ENCODE data around the gene DNAL1. TPM values are rescaled to one million over a fixed set of nuclear protein-coding genes. Genes with fewer than 3 reads are reported as not detected.
"Not testable (repeated sequence)": the region's sequence is repeated elsewhere in the genome, so short reads cannot be mapped to it uniquely, and the experiment has no call there.

The DNAL1 gene
- total RNA-seq, 5 donors from 2014 or later (not counting 1 experiment from before 2014, with no cell fraction given), result 5.5 to 7.2 (median 6.2) TPM

GRCh38 chr14:73655851-73656250 is 11.1 kb downstream of the DNAL1 start:
- WGBS (ENCODE audit: insufficient coverage), result no CpG with 5 or more reads among the region's 1 CpG
- H3K4me1 ChIP-seq (ENCODE audit: control insufficient read depth in 1 of 2, extremely low read depth in 1 of 2, insufficient read depth in 2 of 2, low read length in 2 of 2), result no peaks in the 10 kb centered on the region
- no peak overlapping the region for H3K4me3 Mint-ChIP-seq
- no peaks in the 10 kb centered on the region for H3K4me1 Mint-ChIP-seq
- no peak overlapping the region for H3K27ac Mint-ChIP-seq
- H3K9me3 Mint-ChIP-seq, result no peaks in the 10 kb centered on the region
- CTCF ChIA-PET, result interaction anchor here in 1 of 2 donors (0.7 kb wide), 1 partner anchor 22 kb away, joined by 4 read pairs; no protein-coding TSS in a partner anchor
- DNase-seq, result no peak
- no peaks in the 10 kb centered on the region for H3K27me3 Mint-ChIP-seq
- POLR2A ChIA-PET, result no interaction called here
- no peak overlapping the region for H3K27ac ChIP-seq (ENCODE audit: low read length)
- H3K27me3 ChIP-seq (replicated peaks in 1 of 2; ENCODE audit: control insufficient read depth in 2 of 2, extremely low read depth in 1 of 2, insufficient read depth in 2 of 2, low read length in 1 of 2), result no peaks in the 10 kb centered on the region
- no peaks in the 10 kb centered on the region for H3K9me3 ChIP-seq
- peaks cover 33% of the 10 kb centered on the region for H3K36me3 Mint-ChIP-seq
- no peak for ATAC-seq (replicated peaks in 1 of 4)
- H3K36me3 ChIP-seq (ENCODE audit: control insufficient read depth in 2 of 2, extremely low read depth in 1 of 2, insufficient read depth in 1 of 2, low read length in 1 of 2), result peaks cover under 1 to 2% of the 10 kb centered on the region in 2 donors
- H3K4me3 ChIP-seq (ENCODE audit: control insufficient read depth in 1 of 2, extremely low read depth in 1 of 2, low read length in 1 of 2), result no peak overlapping the region

- H3K4me3 ChIP-seq (ENCODE audit: control insufficient read depth in 1 of 2, extremely low read depth in 1 of 2, low read length in 1 of 2); H3K27me3 Mint-ChIP-seq; H3K27me3 ChIP-seq (replicated peaks in 1 of 2; ENCODE audit: control insufficient read depth in 2 of 2, extremely low read depth in 1 of 2, insufficient read depth in 2 of 2, low read length in 1 of 2); POLR2A ChIA-PET; H3K9me3 ChIP-seq; DNase-seq; CTCF ChIA-PET; H3K4me3 Mint-ChIP-seq; H3K27ac ChIP-seq (ENCODE audit: low read length); ATAC-seq (replicated peaks in 1 of 4); H3K9me3 Mint-ChIP-seq; H3K27ac Mint-ChIP-seq; H3K4me1 ChIP-seq (ENCODE audit: control insufficient read depth in 1 of 2, extremely low read depth in 1 of 2, insufficient read depth in 2 of 2, low read length in 2 of 2); H3K4me1 Mint-ChIP-seq; H3K36me3 ChIP-seq (ENCODE audit: control insufficient read depth in 2 of 2, extremely low read depth in 1 of 2, insufficient read depth in 1 of 2, low read length in 1 of 2): not testable (repeated sequence)
- 100% methylated on average over 2 of the region's 11 CpGs for WGBS (ENCODE audit: insufficient coverage)
- peaks cover 28% of the 10 kb centered on the region for H3K36me3 Mint-ChIP-seq
Measured at GRCh38 chr14:73659202-73659601, 14.4 kb downstream of the DNAL1 start.

GRCh38 chr14:73660511-73660910 is 15.7 kb downstream of the DNAL1 start:
- Mint-ChIP-seq H3K4me1 (no peaks in the 10 kb centered on the region), H3K27me3 (no peaks in the 10 kb centered on the region), H3K9me3 (no peaks in the 10 kb centered on the region), H3K36me3 (peaks cover 26% of the 10 kb centered on the region), H3K4me3 (no peak overlapping the region), H3K27ac (no peak overlapping the region)
- Histone ChIP-seq H3K9me3 (no peaks in the 10 kb centered on the region), H3K4me1 (ENCODE audit: control insufficient read depth in 1 of 2, extremely low read depth in 1 of 2, insufficient read depth in 2 of 2, low read length in 2 of 2) (no peaks in the 10 kb centered on the region), H3K36me3 (ENCODE audit: control insufficient read depth in 2 of 2, extremely low read depth in 1 of 2, insufficient read depth in 1 of 2, low read length in 1 of 2) (peaks cover 0 to 2% of the 10 kb centered on the region in 2 donors), H3K27ac (ENCODE audit: low read length) (no peak overlapping the region), H3K27me3 (replicated peaks in 1 of 2; ENCODE audit: control insufficient read depth in 2 of 2, extremely low read depth in 1 of 2, insufficient read depth in 2 of 2, low read length in 1 of 2) (no peaks in the 10 kb centered on the region), H3K4me3 (ENCODE audit: control insufficient read depth in 1 of 2, extremely low read depth in 1 of 2, low read length in 1 of 2) (no peak overlapping the region)
- no peak for ATAC-seq (replicated peaks in 1 of 4)
- DNase-seq, result no peak
- ChIA-PET POLR2A (no interaction called here), CTCF (no interaction called here)
- 86% methylated on average over 1 of the region's 2 CpGs for WGBS (ENCODE audit: insufficient coverage)

GRCh38 chr14:73661872-73662271 is 17.1 kb downstream of the DNAL1 start:
- H3K4me1 ChIP-seq (ENCODE audit: control insufficient read depth in 1 of 2, extremely low read depth in 1 of 2, insufficient read depth in 2 of 2, low read length in 2 of 2), result no peaks in the 10 kb centered on the region
- POLR2A ChIA-PET, result no interaction called here
- Mint-ChIP-seq H3K9me3 (no peaks in the 10 kb centered on the region), H3K27ac (no peak overlapping the region), H3K4me1 (no peaks in the 10 kb centered on the region), H3K36me3 (peaks cover 26% of the 10 kb centered on the region), H3K4me3 (no peak overlapping the region), H3K27me3 (no peaks in the 10 kb centered on the region)
- no peak overlapping the region for H3K27ac ChIP-seq (ENCODE audit: low read length)
- ATAC-seq (replicated peaks in 1 of 4) (no peak), DNase-seq (no peak)
- H3K27me3 ChIP-seq (replicated peaks in 1 of 2; ENCODE audit: control insufficient read depth in 2 of 2, extremely low read depth in 1 of 2, insufficient read depth in 2 of 2, low read length in 1 of 2), result no peaks in the 10 kb centered on the region
- H3K4me3 ChIP-seq (ENCODE audit: control insufficient read depth in 1 of 2, extremely low read depth in 1 of 2, low read length in 1 of 2), result no peak overlapping the region
- H3K9me3 ChIP-seq, result no peaks in the 10 kb centered on the region
- H3K36me3 ChIP-seq (ENCODE audit: control insufficient read depth in 2 of 2, extremely low read depth in 1 of 2, insufficient read depth in 1 of 2, low read length in 1 of 2), result peaks cover 0 to 2% of the 10 kb centered on the region in 2 donors
- no CpG with 5 or more reads among the region's 2 CpGs for WGBS (ENCODE audit: insufficient coverage)
- CTCF ChIA-PET, result interaction anchor here in 1 of 2 donors (0.5 to 0.7 kb wide), 2 partner anchors 21 to 160 kb away, joined by 3 read pairs; no protein-coding TSS in a partner anchor

- no peak overlapping the region for H3K4me3 Mint-ChIP-seq
- no peak for DNase-seq
- Histone ChIP-seq H3K36me3 (ENCODE audit: control insufficient read depth in 2 of 2, extremely low read depth in 1 of 2, insufficient read depth in 1 of 2, low read length in 1 of 2) (peaks cover 0 to 2% of the 10 kb centered on the region in 2 donors), H3K4me3 (ENCODE audit: control insufficient read depth in 1 of 2, extremely low read depth in 1 of 2, low read length in 1 of 2) (no peak overlapping the region), H3K4me1 (ENCODE audit: control insufficient read depth in 1 of 2, extremely low read depth in 1 of 2, insufficient read depth in 2 of 2, low read length in 2 of 2) (no peaks in the 10 kb centered on the region), H3K27me3 (replicated peaks in 1 of 2; ENCODE audit: control insufficient read depth in 2 of 2, extremely low read depth in 1 of 2, insufficient read depth in 2 of 2, low read length in 1 of 2) (no peaks in the 10 kb centered on the region), H3K27ac (ENCODE audit: low read length) (no peak overlapping the region), H3K9me3 (no peaks in the 10 kb centered on the region)
- H3K9me3 Mint-ChIP-seq, result no peaks in the 10 kb centered on the region
- H3K4me1 Mint-ChIP-seq, result no peaks in the 10 kb centered on the region
- POLR2A ChIA-PET, result no interaction called here
- H3K27me3 Mint-ChIP-seq, result no peaks in the 10 kb centered on the region
- H3K36me3 Mint-ChIP-seq, result peaks cover 26% of the 10 kb centered on the region
- CTCF ChIA-PET, result interaction anchor here in 1 of 2 donors (0.5 to 0.7 kb wide), 2 partner anchors 20 to 159 kb away, joined by 3 read pairs; no protein-coding TSS in a partner anchor
- no peak overlapping the region for H3K27ac Mint-ChIP-seq
- ATAC-seq (replicated peaks in 1 of 4), result no peak
- no CpG with 5 or more reads among the region's 1 CpG for WGBS (ENCODE audit: insufficient coverage)
Measured at GRCh38 chr14:73662487-73662943, 17.7 kb downstream of the DNAL1 start.

- Histone ChIP-seq H3K27ac (ENCODE audit: low read length) (no peak overlapping the region), H3K27me3 (replicated peaks in 1 of 2; ENCODE audit: control insufficient read depth in 2 of 2, extremely low read depth in 1 of 2, insufficient read depth in 2 of 2, low read length in 1 of 2) (no peaks in the 10 kb centered on the region), H3K9me3 (no peaks in the 10 kb centered on the region), H3K4me1 (ENCODE audit: control insufficient read depth in 1 of 2, extremely low read depth in 1 of 2, insufficient read depth in 2 of 2, low read length in 2 of 2) (no peaks in the 10 kb centered on the region), H3K36me3 (ENCODE audit: control insufficient read depth in 2 of 2, extremely low read depth in 1 of 2, insufficient read depth in 1 of 2, low read length in 1 of 2) (peaks cover 0 to 2% of the 10 kb centered on the region in 2 donors), H3K4me3 (ENCODE audit: control insufficient read depth in 1 of 2, extremely low read depth in 1 of 2, low read length in 1 of 2) (no peak overlapping the region)
- Mint-ChIP-seq H3K4me1 (no peaks in the 10 kb centered on the region), H3K27me3 (no peaks in the 10 kb centered on the region), H3K9me3 (no peaks in the 10 kb centered on the region), H3K36me3 (peaks cover 24% of the 10 kb centered on the region), H3K4me3 (no peak overlapping the region), H3K27ac (no peak overlapping the region)
- CTCF ChIA-PET, result interaction anchor here in 1 of 2 donors (0.6 kb wide), 1 partner anchor 1100 kb away, joined by 4 read pairs; no protein-coding TSS in a partner anchor
- POLR2A ChIA-PET, result no interaction called here
- DNase-seq (no peak), ATAC-seq (replicated peaks in 1 of 4) (no peak)
Measured at GRCh38 chr14:73663548-73664212, 18.9 kb downstream of the DNAL1 start.

Data from T-cell (primary cell).